ENCODE data around the gene SOX13. TPM values are rescaled to one million over a fixed set of nuclear protein-coding genes. Genes with fewer than 3 reads are reported as not detected.

Gene SOX13
- total and polyA plus RNA-seq, 9 of the 15 experiments (the other 6 are each of a cell fraction or from before 2014, with no cell fraction given), result 0.03 to 0.35 (median 0.06) TPM; not detected in 5

- TF ChIP-seq, protein P1, sequence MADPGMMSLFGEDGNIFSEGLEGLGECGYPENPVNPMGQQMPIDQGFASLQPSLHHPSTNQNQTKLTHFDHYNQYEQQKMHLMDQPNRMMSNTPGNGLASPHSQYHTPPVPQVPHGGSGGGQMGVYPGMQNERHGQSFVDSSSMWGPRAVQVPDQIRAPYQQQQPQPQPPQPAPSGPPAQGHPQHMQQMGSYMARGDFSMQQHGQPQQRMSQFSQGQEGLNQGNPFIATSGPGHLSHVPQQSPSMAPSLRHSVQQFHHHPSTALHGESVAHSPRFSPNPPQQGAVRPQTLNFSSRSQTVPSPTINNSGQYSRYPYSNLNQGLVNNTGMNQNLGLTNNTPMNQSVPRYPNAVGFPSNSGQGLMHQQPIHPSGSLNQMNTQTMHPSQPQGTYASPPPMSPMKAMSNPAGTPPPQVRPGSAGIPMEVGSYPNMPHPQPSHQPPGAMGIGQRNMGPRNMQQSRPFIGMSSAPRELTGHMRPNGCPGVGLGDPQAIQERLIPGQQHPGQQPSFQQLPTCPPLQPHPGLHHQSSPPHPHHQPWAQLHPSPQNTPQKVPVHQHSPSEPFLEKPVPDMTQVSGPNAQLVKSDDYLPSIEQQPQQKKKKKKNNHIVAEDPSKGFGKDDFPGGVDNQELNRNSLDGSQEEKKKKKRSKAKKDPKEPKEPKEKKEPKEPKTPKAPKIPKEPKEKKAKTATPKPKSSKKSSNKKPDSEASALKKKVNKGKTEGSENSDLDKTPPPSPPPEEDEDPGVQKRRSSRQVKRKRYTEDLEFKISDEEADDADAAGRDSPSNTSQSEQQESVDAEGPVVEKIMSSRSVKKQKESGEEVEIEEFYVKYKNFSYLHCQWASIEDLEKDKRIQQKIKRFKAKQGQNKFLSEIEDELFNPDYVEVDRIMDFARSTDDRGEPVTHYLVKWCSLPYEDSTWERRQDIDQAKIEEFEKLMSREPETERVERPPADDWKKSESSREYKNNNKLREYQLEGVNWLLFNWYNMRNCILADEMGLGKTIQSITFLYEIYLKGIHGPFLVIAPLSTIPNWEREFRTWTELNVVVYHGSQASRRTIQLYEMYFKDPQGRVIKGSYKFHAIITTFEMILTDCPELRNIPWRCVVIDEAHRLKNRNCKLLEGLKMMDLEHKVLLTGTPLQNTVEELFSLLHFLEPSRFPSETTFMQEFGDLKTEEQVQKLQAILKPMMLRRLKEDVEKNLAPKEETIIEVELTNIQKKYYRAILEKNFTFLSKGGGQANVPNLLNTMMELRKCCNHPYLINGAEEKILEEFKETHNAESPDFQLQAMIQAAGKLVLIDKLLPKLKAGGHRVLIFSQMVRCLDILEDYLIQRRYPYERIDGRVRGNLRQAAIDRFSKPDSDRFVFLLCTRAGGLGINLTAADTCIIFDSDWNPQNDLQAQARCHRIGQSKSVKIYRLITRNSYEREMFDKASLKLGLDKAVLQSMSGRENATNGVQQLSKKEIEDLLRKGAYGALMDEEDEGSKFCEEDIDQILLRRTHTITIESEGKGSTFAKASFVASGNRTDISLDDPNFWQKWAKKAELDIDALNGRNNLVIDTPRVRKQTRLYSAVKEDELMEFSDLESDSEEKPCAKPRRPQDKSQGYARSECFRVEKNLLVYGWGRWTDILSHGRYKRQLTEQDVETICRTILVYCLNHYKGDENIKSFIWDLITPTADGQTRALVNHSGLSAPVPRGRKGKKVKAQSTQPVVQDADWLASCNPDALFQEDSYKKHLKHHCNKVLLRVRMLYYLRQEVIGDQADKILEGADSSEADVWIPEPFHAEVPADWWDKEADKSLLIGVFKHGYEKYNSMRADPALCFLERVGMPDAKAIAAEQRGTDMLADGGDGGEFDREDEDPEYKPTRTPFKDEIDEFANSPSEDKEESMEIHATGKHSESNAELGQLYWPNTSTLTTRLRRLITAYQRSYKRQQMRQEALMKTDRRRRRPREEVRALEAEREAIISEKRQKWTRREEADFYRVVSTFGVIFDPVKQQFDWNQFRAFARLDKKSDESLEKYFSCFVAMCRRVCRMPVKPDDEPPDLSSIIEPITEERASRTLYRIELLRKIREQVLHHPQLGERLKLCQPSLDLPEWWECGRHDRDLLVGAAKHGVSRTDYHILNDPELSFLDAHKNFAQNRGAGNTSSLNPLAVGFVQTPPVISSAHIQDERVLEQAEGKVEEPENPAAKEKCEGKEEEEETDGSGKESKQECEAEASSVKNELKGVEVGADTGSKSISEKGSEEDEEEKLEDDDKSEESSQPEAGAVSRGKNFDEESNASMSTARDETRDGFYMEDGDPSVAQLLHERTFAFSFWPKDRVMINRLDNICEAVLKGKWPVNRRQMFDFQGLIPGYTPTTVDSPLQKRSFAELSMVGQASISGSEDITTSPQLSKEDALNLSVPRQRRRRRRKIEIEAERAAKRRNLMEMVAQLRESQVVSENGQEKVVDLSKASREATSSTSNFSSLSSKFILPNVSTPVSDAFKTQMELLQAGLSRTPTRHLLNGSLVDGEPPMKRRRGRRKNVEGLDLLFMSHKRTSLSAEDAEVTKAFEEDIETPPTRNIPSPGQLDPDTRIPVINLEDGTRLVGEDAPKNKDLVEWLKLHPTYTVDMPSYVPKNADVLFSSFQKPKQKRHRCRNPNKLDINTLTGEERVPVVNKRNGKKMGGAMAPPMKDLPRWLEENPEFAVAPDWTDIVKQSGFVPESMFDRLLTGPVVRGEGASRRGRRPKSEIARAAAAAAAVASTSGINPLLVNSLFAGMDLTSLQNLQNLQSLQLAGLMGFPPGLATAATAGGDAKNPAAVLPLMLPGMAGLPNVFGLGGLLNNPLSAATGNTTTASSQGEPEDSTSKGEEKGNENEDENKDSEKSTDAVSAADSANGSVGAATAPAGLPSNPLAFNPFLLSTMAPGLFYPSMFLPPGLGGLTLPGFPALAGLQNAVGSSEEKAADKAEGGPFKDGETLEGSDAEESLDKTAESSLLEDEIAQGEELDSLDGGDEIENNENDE (IDR thresholded peaks at IDR 0.05; ENCODE audit: low read depth, low read length), result no peak
- TF ChIP-seq ZNF586 (CRISPR knock-in tag; conservative IDR thresholded peaks at IDR 0.05), result no peak
- TF ChIP-seq MITF (IDR thresholded peaks at IDR 0.05), result no peak
- TF ChIP-seq FIP1L1 (IDR thresholded peaks at IDR 0.05; ENCODE audit: low read depth, low read length, poor library complexity, severe bottlenecking), result no peak
- TF ChIP-seq ZSCAN29 (IDR thresholded peaks at IDR 0.05), result no peak
- TF ChIP-seq HDGF (IDR thresholded peaks at IDR 0.05), result no peak
Observed at GRCh38 chr1:204094856-204095634, 22.1 kb downstream of the SOX13 start (continued).
